HepG2 (cell line): ENCODE results near the gene TMPRSS11E. TPM values are rescaled to one million over a fixed set of nuclear protein-coding genes. Genes with fewer than 3 reads are reported as not detected.

Source experiments
- ATAC-seq: fragments of 200-7000 bp; cut with Tn5 transposase; 3 replicates; pipeline ENCODE4 v1.9.1; 2020; ENCODE audit warnings: mild to moderate bottlenecking, moderate library complexity
- BruUV-seq: library from RNA; stranded (reverse); fragments of 400-500 nt; replicated peaks from 2 replicates; lab custom pipeline; 2021; lab: Mats Ljungman, UMichigan
- CTCF ChIA-PET: fragments of 300-600 bp; formaldehyde crosslinking; extraction: SDS; loops from one replicate; lab custom pipeline; 2021; ENCODE audit warnings: low total read pairs, inconsistent platforms, low intra/inter-chr PET ratio; lab: Yijun Ruan, JAX
- POLR2A ChIA-PET: fragments of 350-600 bp; sonication (Branson Sonifier 250); formaldehyde crosslinking; loops from one replicate; lab custom pipeline; 2020; ENCODE audit warnings: antibody characterized with exemption, inconsistent platforms; lab: Yijun Ruan, JAX
- DNase-seq: peaks from one replicate; pipeline ENCODE4 v3.0.0-alpha.2; 2015; ENCODE audit warnings: low spot score
- FAIRE-seq: peaks from 3 replicates; lab custom pipeline; 2011; peaks lifted over from hg19 to GRCh38; lab: Jason Lieb, UNC
- H2AFZ ChIP-seq: one replicate; pipeline ENCODE4 v1.6.1; 2011; ENCODE audit warnings: low read length, inconsistent platforms
- H3K27ac ChIP-seq: fragments of 300-600 bp; 3 replicates; pipeline ENCODE4 v1.8.0; 2011; ENCODE audit warnings: mixed run types, mild to moderate bottlenecking, mixed read lengths, low read length, inconsistent platforms; ENCODE audit not compliant: insufficient read depth; ENCODE audit errors: extremely low read length
- H3K27me3 ChIP-seq, 2 experiments: fragments of 200-600 bp in 1 of 2; 2 replicates in 1 of 2; 3 replicates in 1 of 2; pipeline versions ENCODE4 v1.6.0 to v1.8.0; 2011; ENCODE audit warnings: low read length in 2 of 2, mild to moderate bottlenecking in 2 of 2, moderate library complexity in 2 of 2, inconsistent platforms in 1 of 2; ENCODE audit not compliant: insufficient read depth in 2 of 2, control insufficient read depth in 1 of 2
- H3K36me3 ChIP-seq, 2 experiments: fragments of 200-600 bp in 1 of 2; replicated peaks in 1 of 2; 2 replicates in 1 of 2; 3 replicates in 1 of 2; pipeline versions ENCODE4 v1.5.1 to v1.8.0; 2011; ENCODE audit warnings: low read length in 2 of 2, inconsistent platforms in 1 of 2; ENCODE audit not compliant: insufficient read depth in 2 of 2, control insufficient read depth in 1 of 2
- H3K4me1 ChIP-seq: 2 replicates; pipeline ENCODE4 v1.5.1; 2012; ENCODE audit warnings: low read length, inconsistent platforms; ENCODE audit not compliant: insufficient read depth
- H3K4me2 ChIP-seq: 2 replicates; pipeline ENCODE4 v1.6.0; 2011; ENCODE audit warnings: low read depth, low read length, inconsistent platforms
- H3K4me3 ChIP-seq, 3 experiments: fragments of 200-600 bp in 1 of 3; sonication (generic), shearing (Covaris generic) in 1 of 3; replicated peaks in 1 of 3; 2 replicates each; pipeline ENCODE4 v1.5.1; 2011 to 2016; ENCODE audit warnings: low read length in 3 of 3, inconsistent platforms in 2 of 3, low read depth in 2 of 3, mild to moderate bottlenecking in 2 of 3, control low read depth in 1 of 3, mixed read lengths in 1 of 3; ENCODE audit not compliant: insufficient read depth in 1 of 3
- H3K79me2 ChIP-seq: one replicate; pipeline ENCODE4 v1.6.1; 2011; ENCODE audit warnings: low read length, inconsistent platforms; ENCODE audit not compliant: insufficient read depth
- H3K9ac ChIP-seq: 2 replicates; pipeline ENCODE4 v1.6.0; 2011; ENCODE audit warnings: mild to moderate bottlenecking, low read depth, low read length, inconsistent platforms; ENCODE audit not compliant: insufficient read depth
- H3K9me3 ChIP-seq: 2 replicates; pipeline ENCODE4 v1.5.1; 2012; ENCODE audit warnings: mild to moderate bottlenecking, low read length
- H4K20me1 ChIP-seq: 2 replicates; pipeline ENCODE4 v1.6.0; 2011; ENCODE audit warnings: inconsistent platforms, mild to moderate bottlenecking, low read length, moderate library complexity; ENCODE audit not compliant: insufficient read depth
- DDIT3 ChIP-seq: sonication (generic); formaldehyde crosslinking; IDR thresholded peaks from 2 replicates; pipeline ENCODE4 v1.4.0; 2020; ENCODE audit warnings: mild to moderate bottlenecking, missing genetic modification reagents
- FUBP1 ChIP-seq: sonication (generic); formaldehyde crosslinking; IDR thresholded peaks from 2 replicates; pipeline ENCODE4 v1.5.1; 2020; ENCODE audit warnings: missing genetic modification reagents, mild to moderate bottlenecking, borderline replicate concordance
- MZF1 ChIP-seq: sonication (generic); formaldehyde crosslinking; IDR thresholded peaks from 2 replicates; pipeline ENCODE4 v1.8.1; 2023; ENCODE audit warnings: mild to moderate bottlenecking, missing genetic modification reagents, borderline replicate concordance
- NCOR1 ChIP-seq: fragments of 200-600 bp; sonication (generic); IDR thresholded peaks from 2 replicates; pipeline ENCODE4 v1.7.0; 2017; ENCODE audit warnings: antibody characterized with exemption, low read length, borderline replicate concordance
- NFE2 ChIP-seq: sonication (generic); formaldehyde crosslinking; IDR thresholded peaks from 2 replicates; pipeline ENCODE4 v1.4.0; 2020; ENCODE audit warnings: missing genetic modification reagents
- NFYC ChIP-seq: IDR thresholded peaks from 2 replicates; pipeline ENCODE4 v1.6.1; 2016; ENCODE audit warnings: missing genetic modification reagents, missing compliant biosample characterization
- SALL2 ChIP-seq: sonication (generic); formaldehyde crosslinking; IDR thresholded peaks from 2 replicates; pipeline ENCODE4 v1.8.1; 2023; ENCODE audit warnings: mild to moderate bottlenecking, missing genetic modification reagents, inconsistent platforms
- SATB2 ChIP-seq: sonication (generic); formaldehyde crosslinking; IDR thresholded peaks from 2 replicates; pipeline ENCODE4 v1.5.0; 2020; ENCODE audit warnings: missing genetic modification reagents
- U2AF1 ChIP-seq: fragments of 200-400 bp; formaldehyde crosslinking; optimal IDR thresholded peaks from 2 replicates; pipeline ENCODE3; 2017; ENCODE audit warnings: mild to moderate bottlenecking, low read depth, low read length
- ZC3H13 ChIP-seq: sonication (generic); formaldehyde crosslinking; IDR thresholded peaks from 2 replicates; pipeline ENCODE4 v1.8.1; 2023; ENCODE audit warnings: mild to moderate bottlenecking, missing genetic modification reagents, moderate library complexity
- ZFP91 ChIP-seq: sonication (generic); formaldehyde crosslinking; IDR thresholded peaks from 2 replicates; pipeline ENCODE4 v1.9.0; 2022; ENCODE audit warnings: missing genetic modification reagents, mild to moderate bottlenecking, borderline replicate concordance
- ZNF30 ChIP-seq: sonication (generic); formaldehyde crosslinking; IDR thresholded peaks from 2 replicates; pipeline ENCODE4 v1.5.0; 2020; ENCODE audit warnings: mild to moderate bottlenecking, missing genetic modification reagents
- ZNF329 ChIP-seq: sonication (generic); formaldehyde crosslinking; IDR thresholded peaks from 2 replicates; pipeline ENCODE4 v1.9.0; 2021; ENCODE audit warnings: low read depth, mild to moderate bottlenecking, missing genetic modification reagents
- ZNF562 ChIP-seq: sonication (generic); formaldehyde crosslinking; IDR thresholded peaks from 2 replicates; pipeline ENCODE4 v1.8.0; 2022; ENCODE audit warnings: missing genetic modification reagents, borderline replicate concordance
- ZNF781 ChIP-seq: sonication (generic); formaldehyde crosslinking; IDR thresholded peaks from 2 replicates; pipeline ENCODE4 v1.5.1; 2020; ENCODE audit warnings: borderline replicate concordance, mild to moderate bottlenecking, missing genetic modification reagents; ENCODE audit errors: not compliant biosample characterization
- in situ Hi-C: cut with HindIII; loops from 2 replicates; pipeline ENCODE4 v1.10.0; 2017; ENCODE audit warnings: low pct_unique_long_range_greater_than_20kb; ENCODE audit not compliant: extremely low pct_ligation_motif_present
- intact Hi-C: fragments of 100-400 bp; cut with micrococcal nuclease; formaldehyde crosslinking; loops from one replicate; pipeline ENCODE4 v1.10.0; 2022; ENCODE audit not compliant: unreplicated experiment
- polyA plus RNA-seq, 8 experiments: library from polyadenylated mRNA; depleted of rRNA in 3 of 8; stranded (reverse) in 7 of 8; unstranded in 1 of 8; fragments of >200 nt; fragmentation: Illumina TruSeq in 4 of 8; extraction: Trizol in 4 of 8; gene quantifications; 2 replicates each; pipeline versions ENCODE4 v1.2.1 to v1.2.3, GENCODE V29; 2011 to 2016; ENCODE audit warnings: low read depth in 4 of 8, missing spikeins in 1 of 8, mixed read lengths in 1 of 8; ENCODE audit not compliant: insufficient read depth in 1 of 8
- total RNA-seq, 5 experiments: library from RNA; depleted of rRNA; stranded (reverse); fragments of >200 nt; fragmentation: Illumina TruSeq; extraction: Trizol; gene quantifications; 2 replicates each; pipeline ENCODE4 v1.2.3, GENCODE V29; 2016; ENCODE audit warnings: low read depth in 1 of 5

Gene TMPRSS11E
- total and polyA plus RNA-seq, 2 of the 13 experiments (the other 11 are each of a cell fraction or from before 2014, with no cell fraction given), result not detected

GRCh38 chr4:68469482-68469881 is 22.2 kb downstream of the TMPRSS11E start:
- no peak overlapping the region for H2AFZ ChIP-seq
- DNase-seq (no peak), ATAC-seq (no peak), FAIRE-seq (no peak)
- TF ChIP-seq ZC3H13 (CRISPR knock-in tag), result no peak
- TF ChIP-seq FUBP1 (CRISPR knock-in tag), result no peak
- no peak for TF ChIP-seq ZNF781 (CRISPR knock-in tag)
- TF ChIP-seq ZNF562 (CRISPR knock-in tag), result no peak
- TF ChIP-seq ZNF329, result no peak
- no peak for TF ChIP-seq MZF1 (CRISPR knock-in tag)
- TF ChIP-seq SATB2, result no peak
- TF ChIP-seq U2AF1, result no peak
- no peak for TF ChIP-seq DDIT3 (CRISPR knock-in tag)
- no peak for TF ChIP-seq NFE2 (CRISPR knock-in tag)
- no peak for TF ChIP-seq NFYC (CRISPR knock-in tag)
- TF ChIP-seq NCOR1, result no peak
- TF ChIP-seq SALL2 (CRISPR knock-in tag), result no peak
- no peak for TF ChIP-seq ZNF30 (CRISPR knock-in tag)
- TF ChIP-seq ZFP91 (CRISPR knock-in tag), result no peak
- no peak overlapping the region for H3K27ac ChIP-seq
- H3K4me1 ChIP-seq, result no peaks in the 10 kb centered on the region
- ChIA-PET CTCF (no interaction called here), POLR2A (no interaction called here)
- no peaks in the 10 kb centered on the region for H3K9me3 ChIP-seq
- in situ Hi-C loops (no loop called here), intact Hi-C loops (no loop called here)
- no TSS peak for BruUV-seq
- no peak overlapping the region for H3K4me3 ChIP-seq
- H3K79me2 ChIP-seq, result no peaks in the 10 kb centered on the region
- H3K36me3 ChIP-seq, result no peaks in the 10 kb centered on the region
- H3K27me3 ChIP-seq, result 0 out of 5 replicates have a peak, but pooled peaks cover 0 to 2% of the 10 kb centered on the region in 2 experiments
- H3K9ac ChIP-seq, result no peak overlapping the region
- no peak overlapping the region for H3K4me2 ChIP-seq
- no peaks in the 10 kb centered on the region for H4K20me1 ChIP-seq
